Measurements from ENCODE around the gene PTTG1. TPM values are rescaled to one million over a fixed set of nuclear protein-coding genes. Genes with fewer than 3 reads are reported as not detected.

PTTG1 gene
- total RNA-seq (2012; rRNA removed): 95.0 and 98.6 TPM in 2 replicates
- polyA plus RNA-seq (2012; rRNA removed): 118 and 229 TPM in 2 replicates
- polyA plus RNA-seq (2012; cell fraction: cytosol; rRNA removed): 24.1 and 130 TPM in 2 replicates
- polyA plus RNA-seq (2012; cell fraction: nucleus; rRNA removed; ENCODE audit: low replicate concordance): 6.4 and 52.4 TPM in 2 replicates
- percentile 57 among the genes with signal in this experiment for Bru-seq, nascent RNA
- BruChase-seq, experiment 1, labeled RNA remaining after a 6-hour chase: percentile 46 among the genes with signal in this experiment
- BruChase-seq, experiment 2, labeled RNA remaining after a 2-hour chase: percentile 39 among the genes with signal in this experiment
- long read RNA-seq, transcript PTTG1-202 (5 exons, 1,070 nt): minor isoform, 5 of 19 reads
- long read RNA-seq, transcript PTTG1-201 (6 exons, 753 nt): major isoform, 14 of 19 reads
- long read RNA-seq, partial matches to known transcripts: 0 of 19 reads
- long read RNA-seq, other reads (novel, unspliced or antisense): 0 of 19 reads

GRCh38 chr5:160421625-160422258 lies at the start of gene PTTG1:
Gene PTTG1, plus strand, starts transcription at chr5:160421855. Its CDS starts 458 bp downstream, at chr5:160422313.
- CTCF ChIA-PET: interaction anchor here (0.6 to 1.8 kb wide), 4 partner anchors 18 to 1225 kb away, joined by 4 to 9 read pairs (median 6); no protein-coding TSS in a partner anchor
- no TSS peak for BruUV-seq (replicated peaks)

More at GRCh38 chr5:160421625-160422258, at the start of gene PTTG1:
- Histone ChIP-seq H4K20me1 (ENCODE audit: insufficient read depth, low read length) (no peaks in the 10 kb centered on the region), H2AK9ac (replicated peaks; ENCODE audit: low read depth, low read length, poor library complexity) (peak within 1 kb of the TSS; percentile 89), H3K4me3 (ENCODE audit: insufficient read depth, low read depth, low read length) (peak within 1 kb of the TSS; percentile 57), H3K56ac (ENCODE audit: extremely low read depth, insufficient read depth, low read length) (peak within 1 kb of the TSS; percentile 57; the same call in 1 of the 2 replicates), H4K5ac (ENCODE audit: low read depth, low read length) (no peak within 1 kb of the TSS; the same call in 1 of the 2 replicates), H3K23ac (ENCODE audit: low read depth, low read length) (peak within 1 kb of the TSS; percentile 6), H3K9ac (ENCODE audit: low read depth, low read length) (peak within 1 kb of the TSS; percentile 89), H3K18ac (ENCODE audit: low read depth, low read length) (peak within 1 kb of the TSS; percentile 56; the same call in 1 of the 2 replicates), H3K27me3 (ENCODE audit: control insufficient read depth, insufficient read depth, low read length) (no peaks in the 10 kb centered on the region), H2BK120ac (ENCODE audit: low read depth, low read length) (no peak within 1 kb of the TSS), H3K4me2 (ENCODE audit: low read depth, low read length) (peak within 1 kb of the TSS; percentile 100), H2AFZ (replicated peaks; ENCODE audit: low read length, poor library complexity) (peak within 1 kb of the TSS; percentile 80), H3K9me3 (ENCODE audit: control insufficient read depth, insufficient read depth, low read length) (no peaks in the 10 kb centered on the region), H3K14ac (replicated peaks; ENCODE audit: low read depth, low read length) (peak within 1 kb of the TSS; percentile 71), H3K4ac (ENCODE audit: low read depth, low read length) (peak within 1 kb of the TSS; percentile 72), H3K36me3 (ENCODE audit: control insufficient read depth, insufficient read depth, low read length) (no peaks in the 10 kb centered on the region; the same call in 1 of the 2 replicates), H3K4me1 (ENCODE audit: control insufficient read depth, insufficient read depth, low read length) (peaks cover 7% of the 10 kb centered on the region), H3K9me1 (ENCODE audit: insufficient read depth, low read length) (peaks cover 6% of the 10 kb centered on the region; the same call in 1 of the 2 replicates), H2AK5ac (ENCODE audit: low read depth, low read length) (0 out of 2 replicates have a peak within 1 kb of the TSS, but pooled peaks have one; percentile 32), H4K91ac (ENCODE audit: insufficient read depth, low read depth, low read length) (peak within 1 kb of the TSS; percentile 53; the same call in 1 of the 2 replicates), H4K8ac (ENCODE audit: low read depth in 2 of 2, low read length in 2 of 2) (peak within 1 kb of the TSS; percentile 32 to 36; a peak in 2 of 4 replicates), H2BK20ac (ENCODE audit: low read depth, low read length) (no peak within 1 kb of the TSS), H2BK15ac (ENCODE audit: low read depth, low read length) (no peak within 1 kb of the TSS), H2BK5ac (ENCODE audit: low read depth, low read length, poor library complexity, severe bottlenecking) (peak within 1 kb of the TSS; percentile 44), H3K79me1 (ENCODE audit: low read depth in 1 of 2, low read length in 2 of 2) (peaks cover 19 to 47% of the 10 kb centered on the region in 2 experiments), H3K27ac (ENCODE audit: insufficient read depth, low read length) (peak within 1 kb of the TSS; percentile 72)
- 0% methylated on average over 7 of the region's 39 CpGs; no CpG with 5 or more reads in 1 of the 2 experiments for WGBS, 2 experiments (ENCODE audit: extremely low coverage in 2 of 2, insufficient read length in 1 of 2)
- TF ChIP-seq NFE2L2 (IDR thresholded peaks at IDR 0.05; ENCODE audit: low read depth, low read length) (no peak), USF2 (IDR thresholded peaks at IDR 0.05; ENCODE audit: low read depth, low read length) (no peak), BHLHE40 (IDR thresholded peaks at IDR 0.05; ENCODE audit: low read depth, low read length) (peak; percentile 66), MAZ (IDR thresholded peaks at IDR 0.05; ENCODE audit: borderline replicate concordance, low read depth, low read length) (no peak; the same call in 1 of the 2 replicates), CHD1 (IDR thresholded peaks at IDR 0.05; ENCODE audit: low read depth, low read length) (no peak), CEBPB (IDR thresholded peaks at IDR 0.05; ENCODE audit: low read depth, low read length) (no peak), MXI1 (IDR thresholded peaks at IDR 0.05; ENCODE audit: borderline replicate concordance, low read depth, low read length) (peak; percentile 60; the same call in 1 of the 2 replicates), POLR2A (IDR thresholded peaks at IDR 0.05; ENCODE audit: low read depth, low read length) (peak; percentile 79)
- intact Hi-C loops (cut with micrococcal nuclease) (no loop called here), in situ Hi-C loops (cut with MboI; ENCODE audit: low sequenced_read_pairs) (no loop called here), dilution Hi-C loops (cut with HindIII; ENCODE audit: low sequenced_read_pairs, unreplicated experiment) (no loop called here)
- DNase-seq: peak; percentile 96
- peak; percentile 90 for ATAC-seq (ENCODE audit: low read depth)
- POLR2A ChIA-PET (ENCODE audit: unreplicated experiment): interaction anchor here (0.6 kb wide), 4 partner anchors 24 to 928 kb away, joined by 3 to 5 read pairs (median 4); partner anchors contain the start of gene CCNJL

Measured in IMR-90 (cell line).